ENCODE measurements around the gene IGHMBP2.

IGHMBP2 gene

DNA sequence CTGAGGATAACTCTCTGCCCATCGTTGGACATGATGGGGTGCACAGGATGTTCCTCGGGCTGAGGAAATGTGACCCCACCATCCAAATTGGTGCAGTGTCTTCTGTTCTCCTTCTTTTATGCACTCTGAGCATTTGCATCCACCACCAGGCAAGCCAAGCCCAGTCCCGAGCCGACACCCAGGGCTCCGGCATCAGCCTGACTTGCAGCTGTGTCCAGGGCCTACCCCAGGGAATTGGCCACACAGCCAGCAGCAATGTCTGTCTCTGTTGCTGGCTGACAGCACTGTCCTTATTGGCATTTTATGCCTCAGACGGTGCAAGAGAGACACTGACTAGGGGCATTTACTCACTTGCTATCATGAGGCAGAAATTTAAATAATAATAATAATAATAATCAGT lies 36.6 kb upstream of the IGHMBP2 start:
- H3K4me2 ChIP-seq (ENCODE audit: low read length) = no peak overlapping the region
- H3K79me2 ChIP-seq = no peaks in the 10 kb centered on the region
- H3K36me3 ChIP-seq (ENCODE audit: control insufficient read depth, insufficient read depth, low read length) = no peaks in the 10 kb centered on the region
- H3K27me3 ChIP-seq (ENCODE audit: control insufficient read depth, insufficient read depth, low read length) = no peaks in the 10 kb centered on the region
- H3K27ac ChIP-seq = no peak overlapping the region
- H3K9me3 ChIP-seq (ENCODE audit: control insufficient read depth, low read length) = no peaks in the 10 kb centered on the region
- H3K9ac ChIP-seq = no peak overlapping the region
- no peak overlapping the region for H2AFZ ChIP-seq
- TF ChIP-seq CTCF (IDR thresholded peaks at IDR 0.05) = no peak
- peaks cover 5% of the 10 kb centered on the region for H3K4me1 ChIP-seq
- no peak overlapping the region for H3K4me3 ChIP-seq (ENCODE audit: low read depth, low read length)

GRCh38 chr11:68868221-68868835 lies 35.4 kb upstream of the IGHMBP2 start:
- Histone ChIP-seq H3K36me3 (ENCODE audit: control insufficient read depth, insufficient read depth, low read length) (no peaks in the 10 kb centered on the region), H2AFZ (no peak overlapping the region), H3K27ac (no peak overlapping the region), H3K4me3 (ENCODE audit: low read depth, low read length) (no peak overlapping the region), H3K4me1 (peaks cover 5% of the 10 kb centered on the region), H3K27me3 (ENCODE audit: control insufficient read depth, insufficient read depth, low read length) (no peaks in the 10 kb centered on the region), H3K9me3 (ENCODE audit: control insufficient read depth, low read length) (no peaks in the 10 kb centered on the region), H3K79me2 (no peaks in the 10 kb centered on the region), H3K9ac (no peak overlapping the region), H3K4me2 (ENCODE audit: low read length) (no peak overlapping the region)
- no peak for TF ChIP-seq CTCF (IDR thresholded peaks at IDR 0.05)

DNA sequence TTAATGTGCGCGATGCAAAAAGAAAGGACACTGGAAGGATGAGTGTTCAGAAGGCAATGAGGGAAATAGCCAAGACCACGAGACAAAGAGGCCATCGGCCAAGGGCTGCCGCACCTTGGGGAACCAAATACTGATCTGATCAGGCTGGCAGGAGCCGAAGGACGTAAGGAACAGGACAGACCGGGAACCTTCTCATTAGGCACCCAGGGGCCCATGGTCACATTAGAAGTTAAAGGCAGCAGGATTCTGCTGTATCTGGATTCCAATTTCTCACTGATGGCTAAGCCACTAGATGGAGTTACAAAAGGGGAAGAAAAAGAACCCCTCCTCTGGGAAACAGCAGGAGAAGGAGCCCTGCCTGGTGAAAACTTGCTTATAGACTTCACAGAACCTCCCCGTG lies 33.2 kb upstream of the IGHMBP2 start:
- TF ChIP-seq CTCF (IDR thresholded peaks at IDR 0.05) = no peak
- Histone ChIP-seq H3K79me2 (no peaks in the 10 kb centered on the region), H3K27me3 (ENCODE audit: control insufficient read depth, insufficient read depth, low read length) (no peaks in the 10 kb centered on the region), H3K4me1 (peaks cover 5% of the 10 kb centered on the region), H2AFZ (peak overlapping the region; percentile 69), H3K4me3 (ENCODE audit: low read depth, low read length) (peak overlapping the region; percentile 16), H3K36me3 (ENCODE audit: control insufficient read depth, insufficient read depth, low read length) (no peaks in the 10 kb centered on the region), H3K9me3 (ENCODE audit: control insufficient read depth, low read length) (no peaks in the 10 kb centered on the region), H3K4me2 (ENCODE audit: low read length) (peak overlapping the region; percentile 45), H3K27ac (no peak overlapping the region), H3K9ac (no peak overlapping the region)

DNA sequence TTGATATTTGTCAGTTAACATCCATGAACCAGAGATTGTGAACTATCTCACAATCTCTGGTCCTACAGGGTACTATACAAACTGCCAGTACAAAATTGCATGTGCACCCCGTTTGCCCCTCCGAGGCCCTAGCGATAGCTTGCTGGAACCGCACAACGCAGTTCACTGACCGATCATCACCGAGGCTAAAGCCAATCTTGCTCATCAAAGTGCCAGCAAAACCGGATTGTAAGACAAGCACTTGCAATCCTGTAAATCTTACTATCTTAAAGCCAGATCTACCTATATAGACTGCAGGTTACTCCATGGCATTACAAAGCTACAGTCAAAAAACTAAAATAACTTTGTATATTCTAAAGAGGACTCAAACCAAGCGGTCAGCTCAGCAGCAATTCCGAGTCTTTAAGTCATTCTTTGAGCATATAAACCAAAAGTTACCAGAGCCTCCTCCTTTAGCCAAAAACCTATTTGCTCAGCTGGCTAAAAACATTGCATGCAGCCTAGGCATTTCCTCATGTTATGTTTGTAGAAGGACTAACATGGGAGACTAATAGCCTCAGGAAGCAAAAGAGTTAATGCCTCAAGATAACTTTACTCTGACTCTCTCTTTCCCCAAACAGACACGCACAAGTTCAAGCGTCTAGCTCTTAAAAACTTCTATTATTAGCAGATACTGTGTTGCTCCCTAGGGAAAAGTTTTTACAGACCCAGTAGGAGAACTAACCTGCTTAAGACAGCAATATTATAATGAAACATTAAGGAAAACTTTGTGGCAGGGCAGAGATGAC lies 31.3 kb upstream of the IGHMBP2 start:
- Histone ChIP-seq H2AFZ (no peak overlapping the region), H3K79me2 (no peaks in the 10 kb centered on the region), H3K9ac (no peak overlapping the region), H3K4me2 (ENCODE audit: low read length) (no peak overlapping the region), H3K27ac (no peak overlapping the region), H3K27me3 (ENCODE audit: control insufficient read depth, insufficient read depth, low read length) (no peaks in the 10 kb centered on the region), H3K9me3 (ENCODE audit: control insufficient read depth, low read length) (no peaks in the 10 kb centered on the region), H3K4me3 (ENCODE audit: low read depth, low read length) (no peak overlapping the region), H3K36me3 (ENCODE audit: control insufficient read depth, insufficient read depth, low read length) (no peaks in the 10 kb centered on the region), H3K4me1 (peaks cover 5% of the 10 kb centered on the region)
- TF ChIP-seq CTCF (IDR thresholded peaks at IDR 0.05) = no peak

All from parathyroid adenoma (tissue), 2 donors.